PC-3 (cell line): Measurements from ENCODE around the gene FOXN3. TPM values are rescaled to one million over a fixed set of nuclear protein-coding genes. Genes with fewer than 3 reads are reported as not detected.

Source experiments
- ATAC-seq: fragments of 200-7000 bp; cut with Tn5 transposase; 2 replicates; pipeline ENCODE4 v1.9.1; 2020; ENCODE audit warnings: mild to moderate bottlenecking, moderate library complexity
- BruUV-seq: library from RNA; stranded (reverse); fragments of 400-500 nt; replicated peaks from 2 replicates; lab custom pipeline; 2021; lab: Mats Ljungman, UMichigan
- CTCF ChIA-PET: fragments of 300-600 bp; sonication (Branson Sonifier 250); formaldehyde crosslinking; loops from one replicate; lab custom pipeline; 2022; ENCODE audit warnings: antibody characterized with exemption; lab: Charles Lee
- POLR2A ChIA-PET: fragments of 300-600 bp; sonication (Branson Sonifier 250); formaldehyde crosslinking; loops from one replicate; lab custom pipeline; 2022; ENCODE audit warnings: antibody characterized with exemption; ENCODE audit not compliant: unreplicated experiment; lab: Charles Lee
- DNase-seq: peaks from one replicate; pipeline ENCODE4 v3.0.0-alpha.2; 2015
- H2AFZ ChIP-seq: fragments of 300-600 bp; sonication (generic); 2 replicates; pipeline ENCODE4 v1.6.0; 2016; ENCODE audit warnings: antibody characterized with exemption, low read length
- H3F3A ChIP-seq: fragments of 300-600 bp; sonication (generic); one replicate; pipeline ENCODE4 v1.6.0; 2017; ENCODE audit warnings: antibody characterized with exemption, low read length, control low read depth, mild to moderate bottlenecking; ENCODE audit not compliant: unreplicated experiment
- H3K27ac ChIP-seq: fragments of 300-600 bp; sonication (generic); 2 replicates; pipeline ENCODE4 v1.5.1; 2016; ENCODE audit warnings: mild to moderate bottlenecking, low read length
- H3K27me3 ChIP-seq: fragments of 300-600 bp; sonication (generic); 2 replicates; pipeline ENCODE4 v1.6.1; 2016; ENCODE audit warnings: low read length, mixed read lengths
- H3K36me3 ChIP-seq: fragments of 300-600 bp; sonication (generic); 2 replicates; pipeline ENCODE4 v1.6.1; 2016; ENCODE audit warnings: low read depth, mixed run types, low read length, mixed read lengths
- H3K4me1 ChIP-seq: fragments of 300-600 bp; sonication (generic); 2 replicates; pipeline ENCODE4 v1.5.1; 2016; ENCODE audit warnings: low read length; ENCODE audit not compliant: insufficient read depth
- H3K4me2 ChIP-seq: fragments of 300-600 bp; sonication (generic); 2 replicates; pipeline ENCODE4 v1.6.0; 2016; ENCODE audit warnings: low read length
- H3K4me3 ChIP-seq: fragments of 300-600 bp; sonication (generic); 2 replicates; pipeline ENCODE4 v1.5.1; 2016; ENCODE audit warnings: mild to moderate bottlenecking, low read length, mixed read lengths
- H3K79me2 ChIP-seq: fragments of 300-600 bp; sonication (generic); 2 replicates; pipeline ENCODE4 v1.6.1; 2017; ENCODE audit warnings: low read length, mixed read lengths
- H3K9ac ChIP-seq: fragments of 300-600 bp; sonication (generic); 2 replicates; pipeline ENCODE4 v1.6.0; 2016; ENCODE audit warnings: mild to moderate bottlenecking, low read length
- H3K9me2 ChIP-seq: fragments of 300-600 bp; sonication (generic); replicated peaks from 2 replicates; pipeline ENCODE4 v1.6.1; 2016; ENCODE audit warnings: mixed run types, low read length, mixed read lengths
- H3K9me3 ChIP-seq: fragments of 300-600 bp; sonication (generic); 2 replicates; pipeline ENCODE4 v1.6.1; 2016; ENCODE audit warnings: low read length, mixed read lengths
- H4K20me1 ChIP-seq: fragments of 300-600 bp; sonication (generic); 2 replicates; pipeline ENCODE4 v1.6.1; 2016; ENCODE audit warnings: low read length, mixed read lengths
- EZH2 ChIP-seq: fragments of 300-600 bp; sonication (generic); IDR thresholded peaks from one replicate; pipeline ENCODE4 v1.6.1; 2017; ENCODE audit warnings: antibody characterized with exemption, mild to moderate bottlenecking, low read length; ENCODE audit not compliant: unreplicated experiment
- EZH2phosphoT487 ChIP-seq: fragments of 300-600 bp; sonication (generic); IDR thresholded peaks from 2 replicates; pipeline ENCODE4 v1.6.1; 2018; ENCODE audit warnings: mild to moderate bottlenecking, antibody characterized with exemption, low read length, borderline replicate concordance
- intact Hi-C: fragments of 100-400 bp; cut with micrococcal nuclease; formaldehyde crosslinking; loops from 2 replicates; pipeline ENCODE4 v1.9.0; 2023
- total RNA-seq: library from RNA; depleted of rRNA; stranded (reverse); fragments of >200 nt; gene quantifications from 2 replicates; pipeline ENCODE4 v1.2.3, GENCODE V29; 2014
- TF ChIP-seq, protein P1 (sequence below): fragments of 300-600 bp; sonication (generic); conservative IDR thresholded peaks from 2 replicates; pipeline ENCODE4 v1.5.1; 2017; ENCODE audit warnings: antibody characterized with exemption, low read depth, mild to moderate bottlenecking, low read length

The FOXN3 gene
- total RNA-seq, 1 experiment from 2014 or later: 13.3 TPM

DNA sequence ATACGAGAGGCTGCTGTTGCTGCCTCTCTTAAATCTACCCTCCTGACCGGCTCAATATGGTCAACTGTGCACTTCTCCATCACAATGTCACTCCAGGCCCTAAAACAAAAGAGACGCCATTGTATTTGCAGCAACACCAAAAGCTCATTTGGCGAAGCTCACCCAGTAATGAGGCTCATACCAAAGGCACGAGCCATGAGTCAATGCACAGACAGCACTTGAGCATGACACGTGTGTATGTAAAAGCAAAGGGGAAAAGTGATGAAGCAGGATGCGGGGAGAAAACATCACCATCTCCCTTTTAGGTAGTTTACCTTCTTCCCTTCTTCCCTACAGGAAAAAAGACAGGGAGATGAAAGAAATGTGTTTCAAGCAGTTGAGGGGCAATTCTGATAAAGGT, 150.3 kb downstream of the FOXN3 start:
- DNase-seq (no peak), ATAC-seq (no peak)
- Histone ChIP-seq H2AFZ (no peak overlapping the region), H3K27ac (no peak overlapping the region), H3F3A (no peaks in the 10 kb centered on the region), H3K4me3 (no peak overlapping the region), H3K4me2 (no peak overlapping the region), H3K4me1 (no peaks in the 10 kb centered on the region), H3K9me3 (no peaks in the 10 kb centered on the region), H3K9me2 (no peaks in the 10 kb centered on the region), H3K9ac (no peak overlapping the region), H3K79me2 (no peaks in the 10 kb centered on the region), H3K36me3 (no peaks in the 10 kb centered on the region), H4K20me1 (no peaks in the 10 kb centered on the region), H3K27me3 (no peaks in the 10 kb centered on the region)
- POLR2A ChIA-PET: no interaction called here
- TF ChIP-seq EZH2 (no peak), EZH2phosphoT487 (no peak)
- TF ChIP-seq, protein P1, sequence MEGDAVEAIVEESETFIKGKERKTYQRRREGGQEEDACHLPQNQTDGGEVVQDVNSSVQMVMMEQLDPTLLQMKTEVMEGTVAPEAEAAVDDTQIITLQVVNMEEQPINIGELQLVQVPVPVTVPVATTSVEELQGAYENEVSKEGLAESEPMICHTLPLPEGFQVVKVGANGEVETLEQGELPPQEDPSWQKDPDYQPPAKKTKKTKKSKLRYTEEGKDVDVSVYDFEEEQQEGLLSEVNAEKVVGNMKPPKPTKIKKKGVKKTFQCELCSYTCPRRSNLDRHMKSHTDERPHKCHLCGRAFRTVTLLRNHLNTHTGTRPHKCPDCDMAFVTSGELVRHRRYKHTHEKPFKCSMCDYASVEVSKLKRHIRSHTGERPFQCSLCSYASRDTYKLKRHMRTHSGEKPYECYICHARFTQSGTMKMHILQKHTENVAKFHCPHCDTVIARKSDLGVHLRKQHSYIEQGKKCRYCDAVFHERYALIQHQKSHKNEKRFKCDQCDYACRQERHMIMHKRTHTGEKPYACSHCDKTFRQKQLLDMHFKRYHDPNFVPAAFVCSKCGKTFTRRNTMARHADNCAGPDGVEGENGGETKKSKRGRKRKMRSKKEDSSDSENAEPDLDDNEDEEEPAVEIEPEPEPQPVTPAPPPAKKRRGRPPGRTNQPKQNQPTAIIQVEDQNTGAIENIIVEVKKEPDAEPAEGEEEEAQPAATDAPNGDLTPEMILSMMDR: no peak
- CTCF ChIA-PET: no interaction called here
- intact Hi-C loops: no loop called here
- no TSS peak for BruUV-seq

DNA sequence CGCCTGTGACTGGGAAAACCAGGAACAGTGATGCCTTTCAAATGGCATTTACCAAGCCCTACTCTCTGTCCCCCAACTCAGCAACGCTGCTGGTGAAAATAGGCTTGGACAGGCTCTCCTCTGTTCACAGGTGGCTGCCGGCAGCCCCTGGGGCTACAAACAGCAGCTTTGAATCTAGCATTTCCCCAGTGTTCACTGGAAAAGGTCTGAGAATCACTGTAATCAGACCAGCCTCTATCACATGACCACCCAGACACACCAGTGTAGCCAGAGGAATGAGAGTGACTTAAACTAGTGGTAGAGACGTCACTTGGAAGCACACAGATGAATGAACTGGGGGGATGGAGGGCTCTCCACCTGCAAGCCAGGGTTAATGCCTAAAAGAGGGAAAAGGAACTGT, 151.8 kb downstream of the FOXN3 start:
- TF ChIP-seq EZH2: no peak
- no peak overlapping the region for H3K4me2 ChIP-seq
- no peaks in the 10 kb centered on the region for H3K4me1 ChIP-seq
- H2AFZ ChIP-seq: no peak overlapping the region
- no peak for DNase-seq
- no peak overlapping the region for H3K27ac ChIP-seq
- intact Hi-C loops: no loop called here
- no peaks in the 10 kb centered on the region for H3K79me2 ChIP-seq
- no peak overlapping the region for H3K9ac ChIP-seq
- H3F3A ChIP-seq: no peaks in the 10 kb centered on the region
- H3K9me3 ChIP-seq: no peaks in the 10 kb centered on the region
- POLR2A ChIA-PET: interaction anchor here (0.6 kb wide), 1 partner anchor 411 kb away, joined by 3 read pairs; no protein-coding TSS in a partner anchor
- no TSS peak for BruUV-seq
- H3K36me3 ChIP-seq: no peaks in the 10 kb centered on the region
- no peaks in the 10 kb centered on the region for H3K9me2 ChIP-seq
- no peak for ATAC-seq
- H3K4me3 ChIP-seq: no peak overlapping the region
- CTCF ChIA-PET: no interaction called here
- H4K20me1 ChIP-seq: no peaks in the 10 kb centered on the region
- H3K27me3 ChIP-seq: no peaks in the 10 kb centered on the region

DNA sequence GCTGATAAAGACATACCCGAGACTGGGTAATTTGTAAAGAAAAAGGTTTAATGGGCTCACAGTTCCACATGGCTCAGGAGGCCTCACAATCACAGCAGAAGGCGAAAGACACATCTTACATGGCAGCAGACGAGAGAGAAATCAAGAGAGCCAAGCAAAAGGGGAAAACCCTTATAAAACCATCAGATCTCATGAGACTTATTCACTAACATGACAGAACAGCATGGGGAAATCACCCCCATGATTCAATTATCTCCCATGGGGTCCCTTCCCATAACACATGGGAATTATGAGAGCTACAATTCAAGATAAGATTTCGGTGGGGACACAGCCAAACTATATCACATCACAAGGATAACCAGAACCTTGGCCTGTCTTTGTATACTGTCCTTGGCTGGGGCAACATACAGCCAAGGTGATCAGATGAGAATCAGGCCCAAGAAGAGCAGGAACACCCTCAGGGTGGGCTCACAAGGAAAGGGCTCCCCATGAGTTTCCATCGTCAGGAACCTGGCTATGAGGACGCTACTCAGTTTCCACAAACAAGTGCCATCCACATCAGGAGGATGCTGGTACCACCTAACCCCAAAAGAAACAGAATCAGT, 152.7 kb downstream of the FOXN3 start:
- CTCF ChIA-PET: no interaction called here
- no peak for TF ChIP-seq EZH2
- no peak for TF ChIP-seq EZH2phosphoT487
- TF ChIP-seq, protein P1: no peak
- Histone ChIP-seq H3K4me2 (no peak overlapping the region), H3K79me2 (no peaks in the 10 kb centered on the region), H3K27ac (no peak overlapping the region), H3K9ac (no peak overlapping the region), H3K27me3 (no peaks in the 10 kb centered on the region), H3K9me3 (no peaks in the 10 kb centered on the region), H3K4me3 (no peak overlapping the region), H3K4me1 (no peaks in the 10 kb centered on the region), H3K36me3 (no peaks in the 10 kb centered on the region), H3F3A (no peaks in the 10 kb centered on the region), H3K9me2 (no peaks in the 10 kb centered on the region), H4K20me1 (no peaks in the 10 kb centered on the region), H2AFZ (no peak overlapping the region)
- intact Hi-C loops: no loop called here
- BruUV-seq: no TSS peak
- ATAC-seq (no peak), DNase-seq (no peak)
- POLR2A ChIA-PET: no interaction called here
